ENCODE data around the gene PKD2.

Gene PKD2

DNA sequence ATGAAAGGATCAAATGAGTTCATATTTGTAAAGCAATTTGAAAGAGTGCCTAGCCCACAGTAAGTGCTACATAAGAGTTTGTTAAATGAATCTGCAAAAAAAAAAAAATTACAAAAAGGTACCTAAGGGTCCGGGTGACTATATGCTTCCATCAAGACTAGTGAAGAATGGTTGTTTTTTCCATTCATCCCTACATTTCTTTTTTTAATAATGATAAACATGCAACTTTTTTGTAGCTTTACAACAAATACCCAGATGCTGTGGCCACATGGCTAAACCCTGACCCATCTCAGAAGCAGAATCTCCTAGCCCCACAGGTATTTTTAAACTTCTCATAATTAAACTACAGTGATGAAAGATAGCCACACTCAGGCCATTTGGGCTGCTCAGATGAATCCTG, 27.6 kb upstream of the PKD2 start:
- no peak overlapping the region for H3K4me3 ChIP-seq (ENCODE audit: low read depth, low read length)
- no peak for TF ChIP-seq CTCF (IDR thresholded peaks at IDR 0.05; ENCODE audit: low read depth, low read length)

DNA sequence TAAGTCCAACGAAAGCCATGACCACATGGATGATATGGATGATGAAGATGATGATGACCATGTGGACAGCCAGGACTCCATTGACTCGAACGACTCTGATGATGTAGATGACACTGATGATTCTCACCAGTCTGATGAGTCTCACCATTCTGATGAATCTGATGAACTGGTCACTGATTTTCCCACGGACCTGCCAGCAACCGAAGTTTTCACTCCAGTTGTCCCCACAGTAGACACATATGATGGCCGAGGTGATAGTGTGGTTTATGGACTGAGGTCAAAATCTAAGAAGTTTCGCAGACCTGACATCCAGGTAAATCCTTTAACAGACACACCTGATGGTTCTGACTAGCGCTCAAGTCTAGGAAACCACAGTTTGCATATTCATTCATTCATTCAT, 25.9 kb upstream of the PKD2 start:
- no peak overlapping the region for H3K4me3 ChIP-seq (ENCODE audit: low read depth, low read length)
- TF ChIP-seq CTCF (IDR thresholded peaks at IDR 0.05; ENCODE audit: low read depth, low read length): no peak

GRCh38 chr4:87982036-87982435, 25.4 kb upstream of the PKD2 start:
- no peak overlapping the region for H3K4me3 ChIP-seq (ENCODE audit: low read depth, low read length)
- no peak for TF ChIP-seq CTCF (IDR thresholded peaks at IDR 0.05; ENCODE audit: low read depth, low read length)

DNA sequence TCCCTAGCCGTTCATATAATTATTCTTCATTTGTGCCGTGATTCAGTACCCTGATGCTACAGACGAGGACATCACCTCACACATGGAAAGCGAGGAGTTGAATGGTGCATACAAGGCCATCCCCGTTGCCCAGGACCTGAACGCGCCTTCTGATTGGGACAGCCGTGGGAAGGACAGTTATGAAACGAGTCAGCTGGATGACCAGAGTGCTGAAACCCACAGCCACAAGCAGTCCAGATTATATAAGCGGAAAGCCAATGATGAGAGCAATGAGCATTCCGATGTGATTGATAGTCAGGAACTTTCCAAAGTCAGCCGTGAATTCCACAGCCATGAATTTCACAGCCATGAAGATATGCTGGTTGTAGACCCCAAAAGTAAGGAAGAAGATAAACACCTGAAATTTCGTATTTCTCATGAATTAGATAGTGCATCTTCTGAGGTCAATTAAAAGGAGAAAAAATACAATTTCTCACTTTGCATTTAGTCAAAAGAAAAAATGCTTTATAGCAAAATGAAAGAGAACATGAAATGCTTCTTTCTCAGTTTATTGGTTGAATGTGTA, 24.9 kb upstream of the PKD2 start:
- TF ChIP-seq CTCF (IDR thresholded peaks at IDR 0.05; ENCODE audit: low read depth, low read length): no peak
- no peak overlapping the region for H3K4me3 ChIP-seq (ENCODE audit: low read depth, low read length)

GRCh38 chr4:87983996-87984395, 23.4 kb upstream of the PKD2 start:
- no peak for TF ChIP-seq CTCF (IDR thresholded peaks at IDR 0.05; ENCODE audit: low read depth, low read length)
- H3K4me3 ChIP-seq (ENCODE audit: low read depth, low read length): no peak overlapping the region

DNA sequence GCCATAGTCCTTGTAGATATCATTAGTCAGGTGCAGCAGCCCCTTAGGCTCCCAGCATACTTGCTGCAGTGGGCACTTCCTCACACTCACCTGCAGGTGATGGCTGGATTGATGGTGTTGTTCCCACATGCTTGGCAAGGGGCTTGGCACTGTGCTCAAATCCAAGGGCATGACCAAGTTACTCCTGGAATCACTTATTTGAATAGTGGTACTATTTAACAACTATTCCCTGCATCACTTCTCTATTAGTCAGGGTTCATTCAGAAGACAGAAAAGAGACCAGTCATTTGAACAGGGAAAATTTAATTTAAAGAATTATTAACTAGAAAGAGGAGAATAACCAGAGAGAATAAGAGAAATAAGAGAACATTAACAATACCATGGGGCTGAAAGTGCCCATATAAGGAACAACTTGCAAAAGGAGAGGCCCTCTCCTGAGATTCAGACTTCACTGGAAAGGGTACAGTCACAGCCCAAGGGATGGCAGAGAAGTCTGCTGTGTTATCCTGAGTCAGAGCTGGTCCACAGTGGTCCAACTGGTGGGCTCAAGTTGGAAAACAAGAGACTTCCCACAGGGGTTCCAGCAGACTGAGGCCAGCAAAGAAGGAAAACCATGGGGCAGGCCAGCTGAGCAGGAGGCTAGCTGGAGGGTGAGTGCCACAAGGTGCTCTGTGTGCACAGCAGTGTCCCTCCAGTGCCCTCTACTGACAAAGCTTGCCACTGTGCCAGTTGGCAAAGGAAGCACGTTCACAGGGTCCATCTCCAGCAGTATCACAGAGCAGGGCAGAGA, 22.1 kb upstream of the PKD2 start:
- TF ChIP-seq CTCF (IDR thresholded peaks at IDR 0.05; ENCODE audit: low read depth, low read length): peak; percentile 57
- H3K4me3 ChIP-seq (ENCODE audit: low read depth, low read length): no peak overlapping the region

GRCh38 chr4:87985887-87986200, 21.6 kb upstream of the PKD2 start:
- H3K4me3 ChIP-seq (ENCODE audit: low read depth, low read length): no peak overlapping the region
- no peak for TF ChIP-seq CTCF (IDR thresholded peaks at IDR 0.05; ENCODE audit: low read depth, low read length)
